Psoas muscle (tissue), 8 donors: ENCODE data around the gene CTIF. TPM values are rescaled to one million over a fixed set of nuclear protein-coding genes. Genes with fewer than 3 reads are reported as not detected.

Experiments used
- ATAC-seq, 4 donors: fragments of 200-7000 bp; cut with Tn5 transposase; one replicate each; pipeline ENCODE4 v1.9.1; 2020; ENCODE audit warnings: moderate library complexity in 3 of 4, mild to moderate bottlenecking in 2 of 4
- DNase-seq, 2 donors: peaks; one replicate each; pipeline ENCODE4 v3.0.0-alpha.2; 2020
- H3K27ac ChIP-seq: fragments of 200-600 bp; one replicate; pipeline ENCODE4 v1.8.0; 2022
- H3K27me3 ChIP-seq, 3 donors: fragments of 200-600 bp in 1 of 3; one replicate each; pipeline versions ENCODE4 v1.6.1 to v1.8.0; 2013 to 2022; ENCODE audit warnings: low read length in 2 of 3, mild to moderate bottlenecking in 2 of 3, moderate library complexity in 1 of 3; ENCODE audit not compliant: insufficient read depth in 3 of 3
- H3K36me3 ChIP-seq, 2 donors: fragments of 200-600 bp in 1 of 2; one replicate each; pipeline versions ENCODE4 v1.6.1 to v1.8.0; 2013 to 2022; ENCODE audit warnings: low read depth in 1 of 2, mild to moderate bottlenecking in 1 of 2, moderate library complexity in 1 of 2; ENCODE audit not compliant: insufficient read depth in 1 of 2
- H3K4me1 ChIP-seq: fragments of 200-600 bp; one replicate; pipeline ENCODE4 v1.8.0; 2022
- H3K4me3 ChIP-seq: fragments of 200-600 bp; one replicate; pipeline ENCODE4 v1.8.0; 2022; ENCODE audit warnings: mild to moderate bottlenecking
- H3K9me3 ChIP-seq: fragments of 200-600 bp; one replicate; pipeline ENCODE4 v1.8.0; 2022
- WGBS, 3 donors: extraction: QIAGEN DNeasy Blood & Tissue Kit; methylation state at CpG; one replicate each; pipeline versions ENCODE4 v1.1.6 to v1.1.7; 2013; 5-methylcytosine and 5-hydroxymethylcytosine counted together
- intact Hi-C, 2 donors: fragments of 100-400 bp; cut with DNase I; formaldehyde crosslinking; loops; one replicate each; pipeline versions ENCODE4 v1.11.0 to v1.14.2; 2022
- long read RNA-seq, 2 donors: library from polyadenylated mRNA; unstranded; transcript quantifications; one replicate each; pipeline ENCODE4 v2.0.0, GENCODE V29; 2021
- polyA plus RNA-seq, 3 donors: library from polyadenylated mRNA; stranded (reverse); fragments of 200-250 nt; gene quantifications; one replicate each; pipeline ENCODE4 v1.2.3, GENCODE V29; 2013
- total RNA-seq, 4 donors: library from RNA; stranded (reverse); fragmentation: NEBNext Ultra II Directional in 2 of 4; extraction: Animal tissue kit (Norgen Biotek cat#: 25700) in 2 of 4; gene quantifications; one replicate each; pipeline versions ENCODE4 v1.2.1 to v1.2.4, GENCODE V29; 2021 to 2023
- TF ChIP-seq, protein P1 (sequence below): fragments of 200-600 bp; IDR thresholded peaks from one replicate; pipeline ENCODE4 v1.8.0; 2022; ENCODE audit warnings: antibody characterized with exemption
- donor health status: healthy with polysubstance abuse.
- donor health status: DM: no; HTN: no; CAD: no; lungs with moderate emphysema.
- donor health status: Bipolar disorder and iron deficiency.
- donor health status: healthy.
- donor health status: DM: yes; HTN: yes; CAD: no.
- donor health status: DM: no; HTN: no; CAD: no.
- donor health status: DM: no; HTN: no; CAD: no.
- donor health status: DM: yes; HTN: yes; CAD: no.

Gene CTIF
- total RNA-seq, result 10 to 100 TPM; 25.4 to 40.5 (median 29.7) TPM
- polyA plus RNA-seq, result 10 to 100 TPM; 11.3 to 26.9 (median 11.9) TPM
- long read RNA-seq, donor 1, full-length matches to known transcripts, result 1 of 16 reads
- long read RNA-seq, donor 1, partial matches to known transcripts, result 10 of 16 reads
- long read RNA-seq, donor 1, other reads (novel, unspliced or antisense), result 5 of 16 reads
- long read RNA-seq, donor 2, partial matches to known transcripts, result 7 of 22 reads
- long read RNA-seq, donor 2, other reads (novel, unspliced or antisense), result 15 of 22 reads

DNA sequence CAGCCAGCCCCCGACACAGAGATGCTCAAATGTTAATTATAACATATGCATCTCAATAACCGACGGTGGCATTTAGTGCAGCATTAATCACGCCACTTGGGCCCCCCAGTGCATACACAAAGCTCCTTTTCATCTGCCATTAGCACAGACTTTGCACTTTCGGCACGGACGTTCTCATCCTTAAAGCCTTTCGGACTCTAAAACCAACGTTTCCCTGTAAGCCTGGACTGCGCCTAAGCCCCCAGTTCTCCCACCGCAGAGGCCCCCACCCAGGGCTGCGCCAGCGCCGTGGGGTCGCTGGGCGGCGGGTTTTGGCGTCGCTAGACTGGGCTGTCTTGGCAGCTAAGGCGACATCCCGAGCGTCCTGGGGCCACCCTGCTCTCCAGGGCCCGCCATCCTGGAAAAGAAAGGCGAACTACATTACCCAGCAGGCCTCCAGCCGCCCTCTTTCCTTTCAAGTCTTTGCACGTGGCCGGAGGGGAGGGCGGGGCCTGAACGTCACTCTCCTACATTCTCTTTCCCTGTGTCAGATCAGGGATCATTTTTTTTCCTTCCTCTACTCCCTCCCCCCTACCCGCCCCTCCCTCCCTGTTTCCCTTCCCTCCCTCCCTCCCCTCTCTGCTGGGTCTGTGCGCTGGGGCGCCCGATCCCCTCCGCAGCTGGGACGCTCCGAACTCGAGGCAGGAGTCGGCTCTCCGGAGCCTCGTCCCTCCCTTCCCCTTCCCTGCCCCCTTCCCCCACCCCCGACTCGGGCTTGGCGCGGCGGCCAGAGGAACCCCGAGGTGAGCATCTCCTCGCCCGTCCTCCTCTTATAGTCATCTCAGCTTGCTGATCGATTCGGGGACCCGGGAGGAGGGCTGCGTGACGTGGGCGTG is at the start of gene CTIF:
Gene CTIF, plus strand, starts transcription at position 501 of the 875 bp plus-strand sequence. CDS start 80,535 bp downstream, outside the sequence.
- no peaks in the 10 kb centered on the region for H3K9me3 ChIP-seq
- WGBS, 3 donors, result 1% methylated on average over 38 to 54 of the region's 54 CpGs
- H3K4me3 ChIP-seq, result peak within 1 kb of the TSS; percentile 77
- H3K27ac ChIP-seq, result peak within 1 kb of the TSS; percentile 95
- ATAC-seq (peak; percentile 80 to 84 (median 82)), DNase-seq (peak; percentile 97)
- TF ChIP-seq, protein P1, sequence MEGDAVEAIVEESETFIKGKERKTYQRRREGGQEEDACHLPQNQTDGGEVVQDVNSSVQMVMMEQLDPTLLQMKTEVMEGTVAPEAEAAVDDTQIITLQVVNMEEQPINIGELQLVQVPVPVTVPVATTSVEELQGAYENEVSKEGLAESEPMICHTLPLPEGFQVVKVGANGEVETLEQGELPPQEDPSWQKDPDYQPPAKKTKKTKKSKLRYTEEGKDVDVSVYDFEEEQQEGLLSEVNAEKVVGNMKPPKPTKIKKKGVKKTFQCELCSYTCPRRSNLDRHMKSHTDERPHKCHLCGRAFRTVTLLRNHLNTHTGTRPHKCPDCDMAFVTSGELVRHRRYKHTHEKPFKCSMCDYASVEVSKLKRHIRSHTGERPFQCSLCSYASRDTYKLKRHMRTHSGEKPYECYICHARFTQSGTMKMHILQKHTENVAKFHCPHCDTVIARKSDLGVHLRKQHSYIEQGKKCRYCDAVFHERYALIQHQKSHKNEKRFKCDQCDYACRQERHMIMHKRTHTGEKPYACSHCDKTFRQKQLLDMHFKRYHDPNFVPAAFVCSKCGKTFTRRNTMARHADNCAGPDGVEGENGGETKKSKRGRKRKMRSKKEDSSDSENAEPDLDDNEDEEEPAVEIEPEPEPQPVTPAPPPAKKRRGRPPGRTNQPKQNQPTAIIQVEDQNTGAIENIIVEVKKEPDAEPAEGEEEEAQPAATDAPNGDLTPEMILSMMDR, result no peak
- intact Hi-C loops, result no loop called here
- H3K27me3 ChIP-seq, result no peaks in the 10 kb centered on the region
- no peaks in the 10 kb centered on the region for H3K36me3 ChIP-seq
- peaks cover 21% of the 10 kb centered on the region for H3K4me1 ChIP-seq

DNA sequence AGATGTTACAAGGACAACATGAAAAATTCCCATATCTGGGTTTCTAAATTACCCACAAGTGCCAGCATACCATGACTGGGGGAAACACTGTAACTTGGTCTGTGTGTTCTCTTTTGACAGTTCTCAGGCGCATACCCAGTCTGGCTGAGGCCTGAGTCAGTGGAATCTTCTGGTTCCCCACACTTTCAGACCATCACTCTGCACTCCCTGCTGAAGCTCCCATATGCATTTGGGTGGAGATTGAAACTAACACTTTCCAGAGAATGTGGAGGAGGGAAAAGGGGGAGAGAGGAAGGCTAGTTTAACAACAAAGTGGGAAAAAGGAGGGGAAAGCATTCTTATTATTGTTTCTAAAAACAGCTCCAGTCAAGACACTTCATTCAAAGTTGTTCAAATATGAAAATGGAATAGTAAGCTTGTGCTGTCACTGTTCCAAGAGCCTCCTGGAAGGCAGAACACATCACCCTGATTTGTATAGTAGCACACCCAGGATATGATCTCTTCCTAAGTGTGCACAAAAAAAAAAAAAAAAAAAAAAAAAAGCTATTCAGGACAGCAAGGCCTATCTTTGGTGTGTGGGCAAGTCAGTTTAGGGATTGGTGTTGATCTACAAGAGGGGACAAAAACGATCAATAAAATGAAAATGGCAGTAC is 48.1 kb upstream of the CTIF start:
- H3K27me3 ChIP-seq, result no peaks in the 10 kb centered on the region
- ATAC-seq, result no peak
- intact Hi-C loops, result no loop called here

DNA sequence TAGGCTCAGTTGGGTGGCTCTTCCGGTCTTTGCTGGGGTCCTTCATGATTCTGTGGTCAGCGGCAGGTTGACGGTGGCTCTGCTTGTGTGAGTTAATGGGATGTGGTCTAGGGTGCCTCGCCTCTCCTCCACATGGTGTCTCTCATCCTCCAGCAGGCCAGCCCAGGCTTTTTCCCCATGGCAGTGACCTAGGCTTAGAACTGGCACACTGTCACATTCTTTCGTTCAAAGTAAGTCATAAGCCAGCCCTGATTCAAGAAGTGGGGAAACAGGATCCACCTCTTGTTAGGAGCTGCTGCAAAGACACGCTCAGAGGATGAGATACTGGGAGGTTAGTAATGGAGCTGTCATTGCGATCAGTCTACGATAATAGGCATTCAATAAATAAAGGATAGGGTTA is 46.0 kb upstream of the CTIF start:
- Histone ChIP-seq H3K27me3 (no peaks in the 10 kb centered on the region), H3K27ac (no peak overlapping the region), H3K4me1 (peaks cover 9% of the 10 kb centered on the region), H3K36me3 (no peaks in the 10 kb centered on the region), H3K4me3 (no peak overlapping the region), H3K9me3 (no peaks in the 10 kb centered on the region)
- ATAC-seq (no peak), DNase-seq (no peak)
- WGBS, 3 donors, result 90 to 92% (median 90%) methylated on average over 8 of the region's 8 CpGs
- TF ChIP-seq, protein P1, result no peak
- intact Hi-C loops, result no loop called here

More for the DNA sequence above, 48.1 kb upstream of the CTIF start:
- DNase-seq, result no peak
- TF ChIP-seq, protein P1, result no peak
- WGBS, 3 donors, result 88 to 94% (median 91%) methylated on average over 2 of the region's 2 CpGs
- Histone ChIP-seq H3K4me3 (no peak overlapping the region), H3K4me1 (peaks cover 9% of the 10 kb centered on the region), H3K9me3 (no peaks in the 10 kb centered on the region), H3K36me3 (no peaks in the 10 kb centered on the region), H3K27ac (no peak overlapping the region)

DNA sequence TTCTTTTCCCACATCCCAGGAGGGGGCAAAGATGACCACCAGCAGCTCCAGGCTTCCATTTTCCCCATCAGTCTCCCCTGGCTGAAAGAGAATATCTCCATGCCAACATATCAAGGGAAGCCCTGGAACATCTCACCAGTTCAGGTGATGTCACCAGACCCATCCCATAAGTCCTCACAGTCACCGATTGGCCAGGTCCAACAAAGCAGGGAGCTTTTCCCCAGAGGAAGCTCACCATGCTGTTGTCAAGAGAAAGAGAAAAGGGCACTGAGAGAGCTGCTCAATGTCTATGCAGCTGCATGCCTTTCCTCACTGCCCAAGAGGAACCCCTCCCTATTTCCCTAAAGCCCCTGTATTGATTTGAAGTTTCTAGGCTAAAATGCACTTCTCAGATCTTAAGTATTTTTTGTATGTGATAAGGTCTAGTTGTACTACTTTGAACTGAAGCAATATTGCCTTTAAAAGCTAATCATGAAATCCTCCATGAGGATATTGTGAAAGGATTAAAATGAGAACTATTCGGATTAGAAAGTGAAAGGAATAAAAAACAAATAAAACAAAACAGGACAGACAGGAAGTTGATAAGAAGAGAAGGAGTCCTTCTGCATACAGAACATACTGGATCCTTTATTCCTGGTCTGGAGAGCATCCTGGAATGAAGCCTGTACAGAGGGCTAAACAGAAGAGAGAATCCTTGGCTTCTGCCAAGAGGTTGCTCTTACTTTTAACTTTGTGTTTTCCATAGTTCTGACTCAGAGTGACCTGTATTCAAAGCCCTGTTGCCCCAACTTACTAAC is 45.2 kb upstream of the CTIF start:
- ATAC-seq (no peak), DNase-seq (no peak)
- WGBS, 3 donors, result 42 to 52% (median 48%) methylated on average over 2 of the region's 2 CpGs
- H3K4me1 ChIP-seq, result peaks cover 4% of the 10 kb centered on the region
- no peaks in the 10 kb centered on the region for H3K36me3 ChIP-seq
- no peaks in the 10 kb centered on the region for H3K27me3 ChIP-seq
- intact Hi-C loops, result no loop called here
- TF ChIP-seq, protein P1, result no peak
- no peak overlapping the region for H3K27ac ChIP-seq
- no peaks in the 10 kb centered on the region for H3K9me3 ChIP-seq
- no peak overlapping the region for H3K4me3 ChIP-seq
